ENCODE results near the gene EFCAB12. TPM values are rescaled to one million over a fixed set of nuclear protein-coding genes. Genes with fewer than 3 reads are reported as not detected.
"Not testable (repeated sequence)": the region's sequence is repeated elsewhere in the genome, so short reads cannot be mapped to it uniquely, and the experiment has no call there.

The EFCAB12 gene
- polyA plus RNA-seq, 1 donor: 1.5 TPM

DNA sequence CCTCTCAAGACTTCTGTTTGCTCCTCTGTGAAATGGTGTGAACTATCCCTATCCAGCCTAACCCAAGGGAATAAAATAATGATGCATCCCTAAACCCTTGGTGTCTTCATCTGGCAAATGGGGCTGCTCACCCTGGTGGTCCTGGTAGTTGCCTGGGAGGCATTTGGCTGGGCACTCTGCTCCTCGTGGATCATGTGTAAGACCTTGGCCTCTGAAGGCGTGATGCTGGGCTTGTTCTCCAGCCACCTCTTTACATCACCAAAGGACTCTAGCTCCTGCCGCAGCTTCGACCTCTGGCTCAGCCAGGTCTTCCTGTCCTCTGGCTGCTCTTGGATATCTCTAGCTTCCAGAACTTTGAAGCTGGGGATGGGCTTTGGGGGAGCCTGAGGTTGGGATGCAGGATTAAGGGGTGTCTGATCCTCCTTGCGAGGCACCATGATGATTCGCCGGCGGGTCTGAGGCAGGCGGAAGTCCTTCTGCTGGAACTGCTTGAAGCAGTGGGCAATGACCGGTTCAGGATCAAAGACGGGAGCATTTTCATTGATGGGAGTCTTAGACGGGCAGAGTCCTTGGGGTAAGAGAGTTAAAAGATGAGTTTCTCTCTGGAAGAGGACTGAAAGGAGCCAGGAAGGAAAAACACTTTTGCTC, 7.1 kb downstream of the EFCAB12 start:
- WGBS (ENCODE audit: insufficient coverage, low lambda C conversion rate): no CpG with 5 or more reads among the region's 12 CpGs
- no peak for DNase-seq
- Histone ChIP-seq H3K27me3 (ENCODE audit: control insufficient read depth, insufficient read depth, low read length) (no peaks in the 10 kb centered on the region), H3K4me1 (ENCODE audit: control insufficient read depth, insufficient read depth, low read length) (peaks cover 2% of the 10 kb centered on the region), H3K9me3 (ENCODE audit: control insufficient read depth, low read depth, low read length) (no peaks in the 10 kb centered on the region), H3K27ac (ENCODE audit: low read length) (no peak overlapping the region), H3K36me3 (ENCODE audit: control insufficient read depth, insufficient read depth, low read length) (no peaks in the 10 kb centered on the region), H3K4me3 (ENCODE audit: low read length) (no peak overlapping the region)

DNA sequence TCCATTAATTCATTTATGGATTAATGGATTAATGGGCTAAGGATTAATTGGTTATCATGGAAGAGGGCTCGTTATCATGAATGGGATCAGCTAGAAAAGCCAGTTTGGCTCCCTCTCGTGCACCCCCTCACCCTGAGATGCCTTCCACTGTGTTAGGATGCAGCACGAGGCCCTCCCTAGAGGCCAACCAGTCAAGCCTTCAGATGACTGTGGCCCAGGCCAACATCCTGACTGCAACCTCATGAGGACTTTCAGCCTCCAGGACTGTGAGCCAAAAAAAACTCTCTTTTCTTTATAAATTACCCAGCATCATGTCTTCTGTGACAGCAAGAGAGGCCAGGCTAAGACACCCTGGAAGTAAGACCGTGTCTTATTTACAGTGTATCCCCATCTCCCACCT, 9.0 kb downstream of the EFCAB12 start:
- no peaks in the 10 kb centered on the region for H3K36me3 ChIP-seq (ENCODE audit: control insufficient read depth, insufficient read depth, low read length)
- H3K9me3 ChIP-seq (ENCODE audit: control insufficient read depth, low read depth, low read length): no peaks in the 10 kb centered on the region
- no peak for DNase-seq
- no peaks in the 10 kb centered on the region for H3K27me3 ChIP-seq (ENCODE audit: control insufficient read depth, insufficient read depth, low read length)
- no peak overlapping the region for H3K4me3 ChIP-seq (ENCODE audit: low read length)
- peaks cover 2% of the 10 kb centered on the region for H3K4me1 ChIP-seq (ENCODE audit: control insufficient read depth, insufficient read depth, low read length)
- no CpG with 5 or more reads among the region's 4 CpGs for WGBS (ENCODE audit: insufficient coverage, low lambda C conversion rate)
- H3K27ac ChIP-seq (ENCODE audit: low read length): no peak overlapping the region

DNA sequence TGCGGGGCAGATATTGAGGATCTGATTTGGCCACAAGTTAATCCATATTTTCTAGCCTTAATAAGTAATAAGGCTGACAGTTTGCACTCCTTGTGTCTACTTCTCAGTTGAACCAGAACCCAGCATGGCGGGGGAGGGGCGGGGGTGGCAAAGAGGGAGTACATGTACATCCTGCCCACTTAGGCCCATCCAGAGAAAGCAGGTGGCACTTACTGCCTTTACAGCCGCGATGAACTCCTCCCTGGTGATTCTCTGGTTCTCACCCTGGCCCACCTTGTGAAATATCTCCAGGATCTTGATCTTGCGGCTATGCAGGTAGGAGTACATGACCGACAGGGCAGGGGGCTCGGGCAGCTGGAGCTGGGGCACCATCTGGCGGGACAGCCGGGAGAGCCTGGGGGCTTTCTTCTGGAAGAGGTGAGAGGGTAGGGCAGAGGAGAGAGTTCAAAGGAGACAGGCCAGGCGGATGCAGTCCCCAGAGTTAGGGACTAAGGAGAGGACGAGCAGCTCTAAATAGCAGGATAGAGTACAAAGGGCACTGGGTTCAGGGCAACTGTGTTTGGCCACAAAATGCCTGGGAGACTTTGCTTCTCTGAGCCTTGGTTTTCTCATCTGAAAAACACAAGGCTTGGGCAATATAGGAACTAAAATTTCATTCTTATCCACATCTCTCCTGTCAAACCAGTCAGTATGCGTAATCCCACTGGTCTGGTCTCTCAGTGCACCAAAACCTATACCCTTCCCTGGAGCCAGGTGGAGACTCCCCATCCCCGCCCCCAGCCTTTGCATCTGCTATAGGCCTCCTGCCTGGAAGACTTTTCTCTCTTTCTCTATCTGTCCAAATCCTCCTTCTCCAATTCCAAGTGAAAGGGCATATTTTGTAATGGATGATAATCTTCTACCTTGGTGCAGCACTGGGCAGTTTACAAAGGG, 10.1 kb downstream of the EFCAB12 start:
- no CpG with 5 or more reads among the region's 14 CpGs for WGBS (ENCODE audit: insufficient coverage, low lambda C conversion rate)
- H3K4me1 ChIP-seq (ENCODE audit: control insufficient read depth, insufficient read depth, low read length): peaks cover 10% of the 10 kb centered on the region
- H3K27me3 ChIP-seq (ENCODE audit: control insufficient read depth, insufficient read depth, low read length): no peaks in the 10 kb centered on the region
- H3K27ac ChIP-seq (ENCODE audit: low read length): peak overlapping the region; percentile 48
- no peaks in the 10 kb centered on the region for H3K36me3 ChIP-seq (ENCODE audit: control insufficient read depth, insufficient read depth, low read length)
- no peaks in the 10 kb centered on the region for H3K9me3 ChIP-seq (ENCODE audit: control insufficient read depth, low read depth, low read length)
- no peak overlapping the region for H3K4me3 ChIP-seq (ENCODE audit: low read length)
- DNase-seq: no peak

DNA sequence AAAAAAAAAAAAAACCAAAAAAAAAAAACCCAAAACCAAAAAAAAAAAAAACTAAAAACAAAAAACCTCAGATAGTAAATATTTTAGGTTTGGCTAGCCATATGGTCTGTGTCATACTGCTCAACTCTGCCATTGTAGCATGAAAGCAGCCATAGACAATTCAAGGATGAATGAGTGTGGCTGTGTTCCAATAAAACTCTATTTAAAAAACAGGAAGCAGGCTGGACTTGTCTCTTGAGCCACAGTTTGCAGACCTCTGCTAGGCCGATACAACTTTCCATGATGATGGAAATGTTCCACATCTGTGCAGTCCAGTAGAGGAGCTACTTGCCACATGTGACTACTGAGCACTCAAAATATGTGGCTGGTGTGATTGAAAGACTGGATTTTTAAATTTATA, 11.1 kb downstream of the EFCAB12 start:
- Histone ChIP-seq H3K27me3 (ENCODE audit: control insufficient read depth, insufficient read depth, low read length) (no peaks in the 10 kb centered on the region), H3K4me1 (ENCODE audit: control insufficient read depth, insufficient read depth, low read length) (peaks cover 19% of the 10 kb centered on the region)

DNA sequence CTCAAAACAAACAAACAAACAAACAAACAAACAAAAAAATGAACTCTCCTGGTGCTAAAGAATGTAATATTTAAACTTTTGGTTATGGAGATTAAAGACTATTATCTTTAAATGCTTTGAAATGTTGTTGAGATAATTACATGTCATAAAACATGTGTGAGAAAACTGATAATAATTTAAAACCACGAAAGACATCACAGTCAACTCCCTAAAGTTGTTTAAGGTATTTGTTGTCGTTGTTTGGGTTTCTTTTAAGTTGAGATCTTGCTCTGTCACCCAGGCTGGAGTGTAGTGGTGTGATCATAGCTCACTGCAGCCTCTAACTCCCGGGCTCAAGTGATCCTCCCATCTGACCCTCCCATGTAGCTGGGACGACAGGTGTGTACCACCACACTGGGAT, 12.0 kb downstream of the EFCAB12 start:
- H3K9me3 ChIP-seq (ENCODE audit: control insufficient read depth, low read depth, low read length): no peaks in the 10 kb centered on the region
- WGBS (ENCODE audit: insufficient coverage, low lambda C conversion rate): no CpG with 5 or more reads among the region's 4 CpGs
- peaks cover 19% of the 10 kb centered on the region for H3K4me1 ChIP-seq (ENCODE audit: control insufficient read depth, insufficient read depth, low read length)
- no peak overlapping the region for H3K27ac ChIP-seq (ENCODE audit: low read length)
- no peaks in the 10 kb centered on the region for H3K27me3 ChIP-seq (ENCODE audit: control insufficient read depth, insufficient read depth, low read length)
- H3K4me3 ChIP-seq (ENCODE audit: low read length): no peak overlapping the region
- DNase-seq: no peak
- H3K36me3 ChIP-seq (ENCODE audit: control insufficient read depth, insufficient read depth, low read length): no peaks in the 10 kb centered on the region

More for the DNA sequence above, 11.1 kb downstream of the EFCAB12 start:
- no peaks in the 10 kb centered on the region for H3K9me3 ChIP-seq (ENCODE audit: control insufficient read depth, low read depth, low read length)
- H3K27ac ChIP-seq (ENCODE audit: low read length): peak overlapping the region; percentile 48
- H3K4me3 ChIP-seq (ENCODE audit: low read length): no peak overlapping the region
- no peaks in the 10 kb centered on the region for H3K36me3 ChIP-seq (ENCODE audit: control insufficient read depth, insufficient read depth, low read length)
- no CpG with 5 or more reads among the region's 1 CpG for WGBS (ENCODE audit: insufficient coverage, low lambda C conversion rate)
- no peak for DNase-seq

DNA sequence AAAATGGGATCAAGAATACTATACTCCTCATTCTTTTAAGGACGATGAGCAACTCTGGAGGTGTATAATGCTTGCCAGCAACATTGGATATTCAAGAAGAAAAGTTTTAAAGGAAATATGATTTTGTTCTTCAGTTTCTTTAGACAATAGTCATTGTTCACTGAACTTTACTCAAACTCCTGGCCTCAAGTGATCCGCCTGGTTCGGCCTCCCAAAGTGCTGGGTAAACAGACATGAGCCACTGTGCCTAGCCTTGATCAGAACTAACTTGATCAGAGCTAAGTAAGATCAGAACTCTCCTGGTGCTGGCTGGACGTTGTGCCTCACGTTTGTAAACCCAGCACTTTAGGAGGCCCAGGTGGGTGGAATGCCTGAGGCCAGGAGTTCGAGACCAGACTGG, 12.6 kb downstream of the EFCAB12 start:
- Histone ChIP-seq H3K27me3 (ENCODE audit: control insufficient read depth, insufficient read depth, low read length) (no peaks in the 10 kb centered on the region), H3K4me3 (ENCODE audit: low read length) (no peak overlapping the region), H3K27ac (ENCODE audit: low read length) (no peak overlapping the region), H3K36me3 (ENCODE audit: control insufficient read depth, insufficient read depth, low read length) (no peaks in the 10 kb centered on the region), H3K4me1 (ENCODE audit: control insufficient read depth, insufficient read depth, low read length) (peaks cover 19% of the 10 kb centered on the region), H3K9me3 (ENCODE audit: control insufficient read depth, low read depth, low read length) (no peaks in the 10 kb centered on the region)
- WGBS (ENCODE audit: insufficient coverage, low lambda C conversion rate): 100% methylated on average over 1 of the region's 6 CpGs
- DNase-seq: no peak

DNA sequence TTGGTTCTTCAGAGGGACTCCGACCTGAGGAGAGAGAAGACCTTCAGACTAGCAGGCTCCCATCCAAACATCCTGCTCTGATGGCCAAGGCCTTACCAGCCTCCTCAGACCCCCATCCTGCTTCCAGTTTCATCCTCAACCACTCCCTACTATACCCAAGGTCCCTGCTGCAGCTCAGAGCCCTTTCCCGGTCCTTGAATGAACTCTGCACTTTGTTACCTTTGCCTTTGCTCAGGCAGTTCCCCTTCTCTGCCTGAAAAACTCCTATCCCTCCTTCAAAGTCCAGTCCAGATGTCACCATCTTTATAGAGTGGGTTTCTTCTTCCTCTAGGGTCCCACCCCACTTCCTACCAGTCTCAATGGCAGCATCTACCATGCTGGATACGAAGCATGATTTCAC, 13.1 kb downstream of the EFCAB12 start:
- Histone ChIP-seq H3K36me3 (ENCODE audit: control insufficient read depth, insufficient read depth, low read length) (no peaks in the 10 kb centered on the region), H3K4me3 (ENCODE audit: low read length) (no peak overlapping the region), H3K27ac (ENCODE audit: low read length) (no peak overlapping the region), H3K4me1 (ENCODE audit: control insufficient read depth, insufficient read depth, low read length) (peaks cover 19% of the 10 kb centered on the region), H3K9me3 (ENCODE audit: control insufficient read depth, low read depth, low read length) (no peaks in the 10 kb centered on the region), H3K27me3 (ENCODE audit: control insufficient read depth, insufficient read depth, low read length) (no peaks in the 10 kb centered on the region)
- WGBS (ENCODE audit: insufficient coverage, low lambda C conversion rate): no CpG with 5 or more reads among the region's 3 CpGs
- no peak for DNase-seq

DNA sequence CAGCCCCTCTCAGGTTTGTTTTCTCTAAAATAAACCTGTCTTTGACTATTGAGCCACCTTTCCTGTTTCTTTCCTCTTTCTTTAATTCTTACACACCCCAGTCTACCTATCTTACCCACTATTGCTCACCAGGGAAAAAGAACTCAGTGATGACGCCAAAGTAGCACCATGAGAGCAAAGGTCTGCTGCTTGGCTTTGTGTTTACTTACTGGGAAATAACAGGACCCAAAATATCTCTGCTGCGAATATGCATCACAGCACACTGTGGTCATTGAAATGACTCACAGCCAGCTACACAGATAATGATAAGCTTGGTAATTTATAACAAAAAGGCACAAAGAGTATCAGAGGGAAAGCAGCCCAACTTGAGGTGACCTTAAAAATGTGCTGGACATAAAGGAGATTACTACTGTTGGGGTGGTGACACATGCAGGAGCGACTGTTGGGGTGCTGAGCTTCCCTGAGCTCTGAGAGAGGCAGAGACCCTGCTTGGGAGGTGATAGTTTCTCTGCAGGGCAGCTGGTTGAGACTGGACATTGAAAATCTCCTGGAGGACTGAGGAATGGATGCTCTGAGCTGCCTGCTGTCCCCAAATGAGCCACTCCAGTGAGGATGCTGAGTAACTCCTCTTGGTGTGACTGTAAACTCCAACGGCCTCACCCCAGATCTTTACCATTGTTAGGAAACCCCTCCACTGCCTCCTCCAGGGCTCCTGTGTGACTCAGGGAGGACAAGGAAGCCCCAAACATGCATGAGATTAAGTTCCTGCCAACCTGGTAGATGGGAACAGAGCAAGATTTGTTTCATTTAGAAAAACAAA, 14.5 kb downstream of the EFCAB12 start:
- no peak overlapping the region for H3K4me3 ChIP-seq (ENCODE audit: low read length)
- peak; percentile 85 to 93 for DNase-seq
- H3K27ac ChIP-seq (ENCODE audit: low read length): peak overlapping the region; percentile 46
- no peaks in the 10 kb centered on the region for H3K9me3 ChIP-seq (ENCODE audit: control insufficient read depth, low read depth, low read length)
- 0% methylated on average over 1 of the region's 4 CpGs for WGBS (ENCODE audit: insufficient coverage, low lambda C conversion rate)
- peaks cover 19% of the 10 kb centered on the region for H3K4me1 ChIP-seq (ENCODE audit: control insufficient read depth, insufficient read depth, low read length)
- H3K36me3 ChIP-seq (ENCODE audit: control insufficient read depth, insufficient read depth, low read length): no peaks in the 10 kb centered on the region
- H3K27me3 ChIP-seq (ENCODE audit: control insufficient read depth, insufficient read depth, low read length): no peaks in the 10 kb centered on the region

DNA sequence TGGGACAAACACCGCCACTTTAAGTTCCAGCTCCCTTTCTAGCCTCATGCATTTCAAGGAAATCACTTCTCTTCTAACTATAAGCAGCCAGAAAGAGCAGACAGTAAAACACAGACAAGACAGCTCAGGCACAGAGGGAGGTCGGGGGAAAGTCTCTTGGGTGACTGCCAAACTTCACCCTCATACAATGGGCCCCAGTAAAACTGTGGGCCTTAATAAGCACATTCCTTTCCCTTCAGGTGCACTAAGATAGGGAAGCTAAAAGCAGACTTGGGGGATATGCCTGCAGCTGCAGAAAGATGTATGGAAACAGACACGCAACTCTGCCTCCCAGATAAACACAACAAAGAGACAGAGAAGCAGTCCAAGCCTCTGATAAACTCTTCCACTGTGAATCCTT, 15.2 kb downstream of the EFCAB12 start:
- H3K4me3 ChIP-seq (ENCODE audit: low read length); H3K27me3 ChIP-seq (ENCODE audit: control insufficient read depth, insufficient read depth, low read length); H3K36me3 ChIP-seq (ENCODE audit: control insufficient read depth, insufficient read depth, low read length); DNase-seq; H3K9me3 ChIP-seq (ENCODE audit: control insufficient read depth, low read depth, low read length): not testable (repeated sequence)
- Histone ChIP-seq H3K27ac (ENCODE audit: low read length) (peak overlapping the region; percentile 46), H3K4me1 (ENCODE audit: control insufficient read depth, insufficient read depth, low read length) (peaks cover 19% of the 10 kb centered on the region)
- WGBS (ENCODE audit: insufficient coverage, low lambda C conversion rate): no CpG with 5 or more reads among the region's 3 CpGs

DNA sequence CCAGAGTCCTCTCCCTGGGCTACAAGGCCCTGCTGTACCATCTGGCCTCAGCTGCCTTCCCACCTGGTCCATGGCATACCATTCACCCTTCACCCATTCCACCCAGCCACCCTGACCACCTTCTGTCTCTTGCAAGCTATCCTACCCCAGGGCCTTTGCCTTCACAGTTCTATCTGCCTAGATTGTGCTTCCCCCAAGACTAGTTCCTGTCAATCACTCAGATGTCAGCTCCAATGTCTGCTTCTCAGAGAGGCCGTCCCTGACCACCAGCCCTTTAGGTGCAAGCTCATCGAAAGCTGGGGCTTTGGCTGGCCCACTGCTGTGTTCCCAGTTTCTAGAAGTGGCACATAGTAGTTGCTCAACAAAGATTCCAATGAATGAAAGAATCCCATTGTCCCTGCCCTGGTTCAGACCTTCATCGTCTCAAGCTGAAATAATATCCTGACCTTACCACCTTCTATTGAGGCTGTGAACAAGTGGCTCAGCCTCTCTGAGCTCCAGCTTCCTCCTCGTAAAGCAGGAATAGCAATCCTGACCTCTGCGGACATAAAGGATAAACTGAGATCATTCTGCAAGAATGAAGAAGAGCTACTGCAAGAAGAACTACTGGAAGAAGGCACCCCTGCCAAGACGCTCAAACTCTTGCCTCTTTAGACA, 15.8 kb downstream of the EFCAB12 start:
- WGBS (ENCODE audit: insufficient coverage, low lambda C conversion rate): no CpG with 5 or more reads among the region's 6 CpGs
- Histone ChIP-seq H3K4me3 (ENCODE audit: low read length) (no peak overlapping the region), H3K36me3 (ENCODE audit: control insufficient read depth, insufficient read depth, low read length) (no peaks in the 10 kb centered on the region), H3K27me3 (ENCODE audit: control insufficient read depth, insufficient read depth, low read length) (no peaks in the 10 kb centered on the region), H3K4me1 (ENCODE audit: control insufficient read depth, insufficient read depth, low read length) (peaks cover 17% of the 10 kb centered on the region), H3K9me3 (ENCODE audit: control insufficient read depth, low read depth, low read length) (no peaks in the 10 kb centered on the region), H3K27ac (ENCODE audit: low read length) (peak overlapping the region; percentile 46)
- no peak for DNase-seq

Measured in large intestine (tissue), 3 donors.